Measurements from ENCODE around the gene SPATA32. TPM values are rescaled to one million over a fixed set of nuclear protein-coding genes. Genes with fewer than 3 reads are reported as not detected.
A peak's percentile ranks its signal among the peaks of the same experiment; 100 is the strongest.

Gene SPATA32
- polyA plus RNA-seq, 3 donors = 0.08 to 0.16 TPM; not detected in 1

- DNase-seq (ENCODE audit: low read depth in 3 of 3, low spot score in 2 of 3) = no peak
These were observed 40.5 kb downstream of the SPATA32 start, which contains the start of gene FMNL1 for GRCh38 chr17:45221081-45222013. Gene FMNL1 (plus strand): TSS chr17:45221885. CDS start chr17:45222125, 240 bp downstream.

DNA sequence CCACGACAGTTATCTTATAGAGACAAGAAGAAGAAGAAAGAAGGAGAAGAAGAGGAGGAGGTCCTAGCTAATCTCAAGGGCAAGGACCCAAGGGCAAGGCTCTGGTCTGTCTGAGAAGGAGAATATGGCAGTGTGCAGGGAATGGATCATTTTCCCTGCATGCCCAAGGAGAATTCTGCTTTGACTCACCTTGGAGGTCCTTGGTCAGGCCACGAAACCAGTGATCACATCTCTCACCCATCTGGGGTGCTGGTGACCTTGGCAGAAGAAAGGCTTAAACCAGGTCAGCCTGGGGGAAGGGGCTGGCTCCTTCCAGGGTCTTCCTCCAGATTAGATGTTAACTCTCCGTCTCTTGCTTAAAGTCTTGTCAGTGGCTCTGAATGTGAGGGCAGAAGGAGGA lies 41.8 kb downstream of the SPATA32 start:
- no peak for DNase-seq (ENCODE audit: low read depth in 3 of 3, low spot score in 2 of 3)

GRCh38 chr17:45218895-45219661 lies 42.8 kb downstream of the SPATA32 start:
- peak in 1 of 3 donors; percentile 74 for DNase-seq (ENCODE audit: low read depth in 3 of 3, low spot score in 2 of 3)

Other genes with a start within 250 kb of the SPATA32 start
- 10 to 100 TPM; 41.7 to 52.5 (median 45.7) TPM for gene DCAKD, start 210.5 kb downstream of the SPATA32 start, polyA plus RNA-seq (ENCODE audit: insufficient read length in 3 of 3)
- gene NMT1, start 200.8 kb downstream of the SPATA32 start, polyA plus RNA-seq (ENCODE audit: insufficient read length in 3 of 3) = 10 to 100 TPM; 70.6 to 73.6 (median 71.0) TPM
- 10 to 100 TPM; 18.7 to 24.9 (median 23.0) TPM for gene PLCD3, start 129.6 kb downstream of the SPATA32 start, polyA plus RNA-seq (ENCODE audit: insufficient read length in 3 of 3)
- 10 to 100 TPM; 10.5 to 11.5 (median 10.8) TPM for gene ACBD4, start 126.4 kb downstream of the SPATA32 start, polyA plus RNA-seq (ENCODE audit: insufficient read length in 3 of 3)
- 10 to 100 TPM; 36.5 to 37.4 (median 37.0) TPM for gene HEXIM1, start 113.6 kb downstream of the SPATA32 start, polyA plus RNA-seq (ENCODE audit: insufficient read length in 3 of 3)
- 10 to 100 TPM; 12.1 to 14.2 (median 12.7) TPM for gene HEXIM2, start 100.2 kb downstream of the SPATA32 start, polyA plus RNA-seq (ENCODE audit: insufficient read length in 3 of 3)
- gene FMNL1, start 40.2 kb downstream of the SPATA32 start, polyA plus RNA-seq (ENCODE audit: insufficient read length in 3 of 3) = 1 to 10 TPM; 5.5 to 6.6 (median 5.7) TPM
- gene MAP3K14, start 54.9 kb upstream of the SPATA32 start, polyA plus RNA-seq (ENCODE audit: insufficient read length in 3 of 3) = 1 to 10 TPM; 4.3 to 5.4 (median 4.9) TPM
- 10 to 100 TPM; 10.9 to 11.7 (median 11.2) TPM for gene ARHGAP27, start 170.8 kb upstream of the SPATA32 start, polyA plus RNA-seq (ENCODE audit: insufficient read length in 3 of 3)
- gene PLEKHM1, start 228.6 kb upstream of the SPATA32 start, polyA plus RNA-seq (ENCODE audit: insufficient read length in 3 of 3) = 10 to 100 TPM; 10.4 to 11.6 (median 11.5) TPM

All from right renal cortex interstitium (tissue), 3 donors.